OCI-LY3 (cell line): Measurements from ENCODE around the gene ZCCHC24.

Experiments
- CTCF ChIP-seq: fragments of 200-600, 300-600 bp; sonication (generic); IDR thresholded peaks from 2 replicates; pipeline ENCODE4 v1.5.1; 2014; ENCODE audit warnings: antibody characterized with exemption, low read length, low read depth
- EZH2phosphoT487 ChIP-seq: fragments of 200-600 bp; shearing (Covaris generic); IDR thresholded peaks from 2 replicates; pipeline ENCODE4 v1.6.1; 2018; ENCODE audit warnings: antibody characterized with exemption, mixed run types, low read depth

- no peak for TF ChIP-seq CTCF
- no peak for TF ChIP-seq EZH2phosphoT487
Measured at GRCh38 chr10:79375321-79376077, 69.9 kb downstream of the ZCCHC24 start.
